H1 (cell line): ENCODE results near the gene SEMA6D. TPM values are rescaled to one million over a fixed set of nuclear protein-coding genes. Genes with fewer than 3 reads are reported as not detected.

Source experiments
- CTCF ChIA-PET: fragments of 300-600 bp; sonication (Branson Sonifier 250); formaldehyde crosslinking; loops from one replicate; lab custom pipeline; 2021; ENCODE audit not compliant: partially characterized antibody; lab: Charles Lee
- POLR2A ChIA-PET: fragments of 300-600 bp; sonication (Branson Sonifier 250); formaldehyde crosslinking; loops from one replicate; lab custom pipeline; 2021; ENCODE audit warnings: inconsistent platforms; ENCODE audit not compliant: partially characterized antibody; lab: Charles Lee
- DNase-seq, 2 experiments: peaks; one replicate each; pipeline versions ENCODE4 v3.0.0 to v3.0.0-alpha.2; 2010 to 2022; ENCODE audit warnings: low spot score in 2 of 2, low read depth in 1 of 2, mixed read lengths in 1 of 2
- FAIRE-seq: peaks from 2 replicates; lab custom pipeline; 2011; peaks lifted over from hg19 to GRCh38; lab: Jason Lieb, UNC
- H2AFZ ChIP-seq: 2 replicates; pipeline ENCODE4 v1.8.1; 2012; ENCODE audit warnings: low read length, inconsistent platforms
- H2AK5ac ChIP-seq: 2 replicates; pipeline ENCODE4 v1.6.1; 2013; ENCODE audit warnings: low read depth, low read length
- H2BK120ac ChIP-seq: replicated peaks from 2 replicates; pipeline ENCODE3; 2013; ENCODE audit warnings: low read depth, low read length, inconsistent platforms
- H2BK12ac ChIP-seq: 2 replicates; pipeline ENCODE4 v1.6.1; 2013; ENCODE audit warnings: low read depth, low read length
- H2BK15ac ChIP-seq: 2 replicates; pipeline ENCODE4 v1.6.1; 2013; ENCODE audit warnings: low read length
- H2BK20ac ChIP-seq: 2 replicates; pipeline ENCODE4 v1.6.1; 2013; ENCODE audit warnings: low read length
- H2BK5ac ChIP-seq: 2 replicates; pipeline ENCODE4 v1.6.1; 2013; ENCODE audit warnings: low read depth, low read length
- H3K14ac ChIP-seq: 2 replicates; pipeline ENCODE4 v1.6.1; 2013; ENCODE audit warnings: inconsistent platforms; ENCODE audit not compliant: insufficient read length
- H3K18ac ChIP-seq: 2 replicates; pipeline ENCODE4 v1.6.1; 2013; ENCODE audit warnings: low read length; ENCODE audit errors: extremely low read depth
- H3K23ac ChIP-seq: 2 replicates; pipeline ENCODE4 v1.6.1; 2013; ENCODE audit warnings: inconsistent platforms; ENCODE audit not compliant: insufficient read length
- H3K23me2 ChIP-seq: 2 replicates; pipeline ENCODE4 v1.6.1; 2013; ENCODE audit warnings: low read depth, low read length
- H3K27ac ChIP-seq: 2 replicates; pipeline ENCODE4 v1.6.1; 2011; ENCODE audit warnings: low read depth, low read length, inconsistent platforms
- H3K27me3 ChIP-seq, 4 experiments: replicated peaks in 1 of 4; 1 replicate in 1 of 4; 2 replicates in 3 of 4; pipeline versions ENCODE4 v1.6.1 to v1.8.1; 2011 to 2013; ENCODE audit warnings: low read length in 3 of 4, mild to moderate bottlenecking in 3 of 4, inconsistent platforms in 2 of 4, mixed read lengths in 2 of 4, moderate library complexity in 1 of 4; ENCODE audit not compliant: control insufficient read depth in 3 of 4, insufficient read depth in 3 of 4; ENCODE audit errors: extremely low read depth in 1 of 4
- H3K36me3 ChIP-seq, 4 experiments: 2 replicates each; pipeline versions ENCODE4 v1.6.1 to v1.8.1; 2011 to 2013; ENCODE audit warnings: mild to moderate bottlenecking in 4 of 4, low read length in 3 of 4, moderate library complexity in 2 of 4, control low read depth in 1 of 4, inconsistent platforms in 1 of 4; ENCODE audit not compliant: insufficient read depth in 4 of 4, control insufficient read depth in 2 of 4
- H3K4ac ChIP-seq: replicated peaks from 2 replicates; pipeline ENCODE3; 2013; ENCODE audit warnings: low read length, low read depth, mixed read lengths, inconsistent platforms; ENCODE audit not compliant: insufficient read length
- H3K4me1 ChIP-seq, 4 experiments: replicated peaks in 1 of 4; 1 replicate in 1 of 4; 2 replicates in 3 of 4; pipeline versions ENCODE4 v1.6.1 to v1.8.1; 2011 to 2013; ENCODE audit warnings: low read length in 3 of 4, inconsistent platforms in 2 of 4, mixed read lengths in 1 of 4; ENCODE audit not compliant: insufficient read depth in 4 of 4, control insufficient read depth in 3 of 4
- H3K4me2 ChIP-seq, 2 experiments: 2 replicates each; pipeline versions ENCODE4 v1.6.1 to v1.8.1; 2011 to 2013; ENCODE audit warnings: low read depth in 2 of 2, low read length in 2 of 2, control low read depth in 1 of 2, inconsistent platforms in 1 of 2, mild to moderate bottlenecking in 1 of 2; ENCODE audit not compliant: insufficient read depth in 1 of 2
- H3K4me3 ChIP-seq, 4 experiments: fragments of 200-600, 300-600 bp in 1 of 4; sonication (generic), shearing (Covaris generic), sonication (Bioruptor Twin) in 1 of 4; 2 replicates each; pipeline versions ENCODE4 v1.5.1 to v1.8.1; 2011 to 2016; ENCODE audit warnings: low read length in 4 of 4, low read depth in 3 of 4, control low read depth in 2 of 4, inconsistent platforms in 2 of 4, mild to moderate bottlenecking in 2 of 4, mixed read lengths in 1 of 4, moderate library complexity in 1 of 4; ENCODE audit not compliant: insufficient read depth in 2 of 4; ENCODE audit errors: extremely low read depth in 1 of 4
- H3K56ac ChIP-seq: replicated peaks from 2 replicates; pipeline ENCODE3; 2013; ENCODE audit warnings: low read depth, mild to moderate bottlenecking, mixed read lengths, low read length, inconsistent platforms; ENCODE audit not compliant: insufficient read length
- H3K79me1 ChIP-seq: 2 replicates; pipeline ENCODE4 v1.6.1; 2013; ENCODE audit warnings: low read depth, low read length, control low read depth
- H3K79me2 ChIP-seq, 2 experiments: 2 replicates each; pipeline versions ENCODE4 v1.6.1 to v1.8.1; 2012 to 2013; ENCODE audit warnings: low read length in 2 of 2, mild to moderate bottlenecking in 2 of 2, inconsistent platforms in 1 of 2; ENCODE audit not compliant: insufficient read depth in 2 of 2, control insufficient read depth in 1 of 2
- H3K9ac ChIP-seq, 4 experiments: replicated peaks in 1 of 4; 1 replicate in 1 of 4; 2 replicates in 3 of 4; pipeline versions ENCODE4 v1.6.1 to v1.8.1; 2011 to 2013; ENCODE audit warnings: low read depth in 3 of 4, low read length in 3 of 4, control low read depth in 2 of 4, mild to moderate bottlenecking in 2 of 4, moderate library complexity in 2 of 4, inconsistent platforms in 1 of 4; ENCODE audit errors: extremely low read depth in 1 of 4
- H3K9me3 ChIP-seq, 2 experiments: 2 replicates each; pipeline versions ENCODE4 v1.6.1 to v1.8.1; 2012 to 2013; ENCODE audit warnings: mild to moderate bottlenecking in 2 of 2, moderate library complexity in 2 of 2, control low read depth in 1 of 2, inconsistent platforms in 1 of 2, low read depth in 1 of 2, low read length in 1 of 2, mixed read lengths in 1 of 2; ENCODE audit not compliant: insufficient read depth in 2 of 2
- H4K20me1 ChIP-seq, 2 experiments: replicated peaks in 1 of 2; 2 replicates each; pipeline versions ENCODE3 to v1.8.1; 2011 to 2013; ENCODE audit warnings: inconsistent platforms in 2 of 2, low read length in 2 of 2, mild to moderate bottlenecking in 1 of 2; ENCODE audit not compliant: insufficient read depth in 2 of 2, control insufficient read depth in 1 of 2
- H4K5ac ChIP-seq: 2 replicates; pipeline ENCODE4 v1.6.1; 2013; ENCODE audit warnings: low read length, low read depth, mixed read lengths, inconsistent platforms; ENCODE audit not compliant: insufficient read length
- H4K8ac ChIP-seq: 2 replicates; pipeline ENCODE4 v1.8.0; 2013; ENCODE audit warnings: mild to moderate bottlenecking, moderate library complexity, low read length, inconsistent platforms; ENCODE audit not compliant: insufficient read depth; ENCODE audit errors: extremely low read depth
- H4K91ac ChIP-seq: replicated peaks from 2 replicates; pipeline ENCODE3; 2013; ENCODE audit warnings: low read length, mixed read lengths, inconsistent platforms; ENCODE audit not compliant: insufficient read length
- CHD1 ChIP-seq: IDR thresholded peaks from 2 replicates; pipeline ENCODE4 v1.6.1; 2012; ENCODE audit warnings: low read depth, low read length, improper control_type of control experiment
- CTBP2 ChIP-seq: IDR thresholded peaks from 2 replicates; pipeline ENCODE4 v1.7.0; 2011; ENCODE audit warnings: borderline replicate concordance, mild to moderate bottlenecking, moderate library complexity, mixed read lengths, low read length; ENCODE audit not compliant: insufficient read depth, insufficient read length
- EP300 ChIP-seq, 2 experiments: IDR thresholded peaks; 1 replicate in 1 of 2; 2 replicates in 1 of 2; pipeline ENCODE4 v1.6.1; 2011 to 2012; ENCODE audit warnings: low read depth in 2 of 2, low read length in 2 of 2, mild to moderate bottlenecking in 2 of 2, borderline replicate concordance in 1 of 2, inconsistent platforms in 1 of 2, moderate library complexity in 1 of 2
- KDM1A ChIP-seq: fragments of 200-600, 300-600 bp; sonication (generic); IDR thresholded peaks from 2 replicates; pipeline ENCODE4 v1.7.1; 2016; ENCODE audit warnings: mild to moderate bottlenecking, low read length, borderline replicate concordance
- KDM4A ChIP-seq: IDR thresholded peaks from one replicate; pipeline ENCODE4 v1.7.1; 2012; ENCODE audit warnings: low read depth, mild to moderate bottlenecking, moderate library complexity, low read length, inconsistent platforms; ENCODE audit not compliant: severe bottlenecking
- MAFK ChIP-seq: IDR thresholded peaks from 2 replicates; pipeline ENCODE4 v1.6.1; 2012; ENCODE audit warnings: low read depth, mild to moderate bottlenecking, improper control_type of control experiment, low read length
- MAX ChIP-seq: IDR thresholded peaks from 2 replicates; pipeline ENCODE4 v1.6.1; 2012; ENCODE audit warnings: inconsistent platforms
- NANOG ChIP-seq: IDR thresholded peaks from 2 replicates; pipeline ENCODE4 v1.6.1; 2011; ENCODE audit warnings: low read length, low read depth, mild to moderate bottlenecking, inconsistent platforms; ENCODE audit not compliant: insufficient read depth, poor library complexity, severe bottlenecking
- SIN3A ChIP-seq, 2 experiments: IDR thresholded peaks in 1 of 2; conservative IDR thresholded peaks in 1 of 2; 2 replicates each; pipeline ENCODE4 v1.6.1; 2011 to 2012; ENCODE audit warnings: low read length in 2 of 2, improper control_type of control experiment in 1 of 2, low read depth in 1 of 2, mild to moderate bottlenecking in 1 of 2
- SIRT6 ChIP-seq: IDR thresholded peaks from one replicate; pipeline ENCODE4 v1.7.1; 2012; ENCODE audit warnings: low read length, inconsistent platforms
- SP2 ChIP-seq: IDR thresholded peaks from 2 replicates; pipeline ENCODE4 v1.6.1; 2012; ENCODE audit warnings: mild to moderate bottlenecking, low read length, inconsistent platforms
- TBP ChIP-seq: IDR thresholded peaks from 2 replicates; pipeline ENCODE4 v1.6.1; 2011; ENCODE audit warnings: low read depth, low read length, improper control_type of control experiment
- TEAD4 ChIP-seq: IDR thresholded peaks from 2 replicates; pipeline ENCODE4 v1.6.1; 2012; ENCODE audit warnings: low read depth, low read length, inconsistent platforms, mixed read lengths
- WGBS, 2 experiments: shearing (Covaris generic) in 1 of 2; methylation state at CpG; one replicate each; pipeline versions ENCODE4 v1.1.6 to v1.1.7; 2013 to 2015; ENCODE audit warnings: low lambda C conversion rate in 2 of 2, mixed read lengths in 2 of 2, inconsistent platforms in 1 of 2, low coverage in 1 of 2, missing lambda C conversion rate in 1 of 2; ENCODE audit not compliant: insufficient replicate concordance in 2 of 2, insufficient coverage in 1 of 2, insufficient read length in 1 of 2; ENCODE audit errors: extremely low coverage in 1 of 2, missing lambda C conversion rate in 1 of 2; 5-methylcytosine and 5-hydroxymethylcytosine counted together
- polyA plus RNA-seq, 7 experiments: library from polyadenylated mRNA; depleted of rRNA in 3 of 7; stranded (reverse) in 5 of 7; unstranded in 2 of 7; fragments of >200 nt in 5 of 7; fragments of 200-250 nt in 2 of 7; gene quantifications; 1 replicate in 5 of 7; 2 replicates in 1 of 7; 4 replicates in 1 of 7; pipeline versions ENCODE4 v1.2.1 to v1.2.3, GENCODE V29; 2011 to 2013; ENCODE audit warnings: missing spikeins in 2 of 7, mixed read lengths in 2 of 7
- total RNA-seq: library from RNA; stranded (reverse); fragmentation: NEBNext Ultra II Directional; extraction: Animal tissue kit (Norgen Biotek cat#: 25700); gene quantifications from 2 replicates; pipeline ENCODE4 v1.2.1, GENCODE V29; 2021

Gene SEMA6D
- total and polyA plus RNA-seq, 2 of the 8 experiments (the other 6 are each of a cell fraction or from before 2014, with no cell fraction given): 2.2 to 3.8 TPM

- Histone ChIP-seq H3K27ac (no peak overlapping the region), H4K8ac (no peak overlapping the region), H3K56ac (no peak overlapping the region), H2AK5ac (no peak overlapping the region), H3K79me2 (no peaks in the 10 kb centered on the region), H2BK5ac (no peak overlapping the region), H4K20me1 (no peaks in the 10 kb centered on the region), H3K4me3 (no peak overlapping the region), H3K23ac (no peak overlapping the region), H3K36me3 (no peaks in the 10 kb centered on the region), H3K9ac (no peak overlapping the region), H3K27me3 (no peaks in the 10 kb centered on the region), H3K4me1 (no peaks in the 10 kb centered on the region), H2BK12ac (no peak overlapping the region), H3K79me1 (no peaks in the 10 kb centered on the region), H2AFZ (no peak overlapping the region), H4K5ac (no peak overlapping the region), H3K18ac (no peak overlapping the region), H2BK120ac (no peak overlapping the region), H2BK15ac (no peak overlapping the region), H3K9me3 (no peaks in the 10 kb centered on the region), H2BK20ac (no peak overlapping the region), H3K14ac (no peak overlapping the region), H4K91ac (no peak overlapping the region), H3K4ac (no peak overlapping the region), H3K4me2 (no peak overlapping the region), H3K23me2 (no peaks in the 10 kb centered on the region)
- WGBS, 2 experiments: 81% methylated on average over 3 of the region's 3 CpGs; no CpG with 5 or more reads in 1 of the 2 experiments
- ChIA-PET CTCF (no interaction called here), POLR2A (no interaction called here)
- no peak for FAIRE-seq
- no peak for DNase-seq
- no peak for TF ChIP-seq TBP
- TF ChIP-seq KDM1A: no peak
- no peak for TF ChIP-seq SP2
- no peak for TF ChIP-seq CHD1
- no peak for TF ChIP-seq SIRT6
- TF ChIP-seq KDM4A: no peak
- TF ChIP-seq MAFK: no peak
- TF ChIP-seq EP300 (IDR thresholded peaks at IDR 0.05; ENCODE audit: borderline replicate concordance in 1 of 2, low read depth in 2 of 2, low read length in 2 of 2): no peak
- no peak for TF ChIP-seq MAX
- TF ChIP-seq CTBP2: no peak
- no peak for TF ChIP-seq NANOG
- TF ChIP-seq TEAD4: no peak
- TF ChIP-seq SIN3A (conservative IDR thresholded peaks at IDR 0.05 in 1 of 2, IDR thresholded peaks at IDR 0.05 in 1 of 2; ENCODE audit: low read depth in 1 of 2, low read length in 2 of 2): no peak
Measured at GRCh38 chr15:47801522-47801921, 84.2 kb downstream of the SEMA6D start.
